SH-SY5Y (cell line): Measurements from ENCODE around the gene MYH2.

Experiments used
- GATA2 ChIP-seq: IDR thresholded peaks from 2 replicates; pipeline ENCODE4 v1.6.1; 2011; ENCODE audit warnings: mild to moderate bottlenecking, low read depth, low read length
- GATA3 ChIP-seq: IDR thresholded peaks from 2 replicates; pipeline ENCODE4 v1.6.1; 2011; ENCODE audit warnings: low read depth, mild to moderate bottlenecking, low read length, moderate library complexity

MYH2 gene

DNA sequence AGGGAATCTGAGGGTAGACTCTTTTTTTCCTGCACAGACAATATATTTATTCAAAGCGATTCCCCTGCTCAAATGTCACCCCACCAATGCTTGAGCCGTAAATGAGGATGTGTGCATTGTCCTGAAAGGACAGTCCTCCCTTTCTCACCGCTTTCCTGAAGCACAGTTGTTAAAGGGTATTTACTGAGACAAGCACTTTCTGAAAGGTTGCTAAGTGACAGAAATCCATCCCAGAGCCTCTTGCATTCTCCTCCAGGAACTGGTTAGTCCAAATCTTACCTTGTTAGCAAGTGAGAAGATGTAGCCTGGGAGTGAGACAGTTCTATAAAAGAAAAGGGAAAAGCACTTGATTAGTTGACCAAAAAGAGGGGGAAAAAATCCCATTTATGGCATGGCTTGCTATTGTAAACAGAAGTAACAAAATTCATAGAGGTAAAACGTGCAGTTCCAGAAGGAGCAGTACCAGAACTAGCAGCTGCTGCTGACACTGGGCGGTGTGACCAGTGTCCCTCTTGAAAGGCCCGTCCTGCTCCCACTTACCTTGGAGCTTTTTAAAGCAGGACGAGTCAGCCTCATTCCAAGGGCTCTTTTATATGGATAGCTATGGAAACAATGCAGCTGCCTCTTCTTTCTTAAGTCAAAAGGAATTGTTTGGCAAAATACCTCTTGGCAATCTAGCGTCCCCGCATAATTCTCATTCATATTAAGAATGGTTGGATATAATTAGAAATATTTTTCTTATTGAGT is at the start of gene MYH2:
Gene MYH2 (minus strand): TSS at position 563 of the 747 bp plus-strand sequence. CDS start 1,738 bp downstream, outside the sequence.
- TF ChIP-seq GATA2 = no peak
- no peak for TF ChIP-seq GATA3

DNA sequence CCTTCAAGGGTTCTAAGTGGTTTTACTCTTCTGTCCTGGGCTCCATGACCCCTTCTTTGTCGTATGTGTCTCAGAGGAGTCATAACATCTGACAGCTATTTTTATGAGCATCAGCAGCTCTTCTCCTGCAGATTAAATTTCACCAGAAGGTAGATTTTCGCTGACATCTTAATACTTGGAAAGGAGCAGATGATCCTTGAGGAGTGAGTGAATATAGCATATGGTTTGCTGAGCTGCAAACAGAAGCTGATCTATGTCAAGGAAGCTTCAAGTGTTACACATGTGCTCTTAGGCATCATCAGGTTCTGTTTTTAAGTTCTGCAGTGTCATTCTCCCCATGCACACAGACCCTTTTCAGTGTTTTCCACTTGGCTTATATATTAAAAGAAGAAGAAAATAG is 49.2 kb upstream of the MYH2 start:
- TF ChIP-seq GATA3 (no peak), GATA2 (no peak)

DNA sequence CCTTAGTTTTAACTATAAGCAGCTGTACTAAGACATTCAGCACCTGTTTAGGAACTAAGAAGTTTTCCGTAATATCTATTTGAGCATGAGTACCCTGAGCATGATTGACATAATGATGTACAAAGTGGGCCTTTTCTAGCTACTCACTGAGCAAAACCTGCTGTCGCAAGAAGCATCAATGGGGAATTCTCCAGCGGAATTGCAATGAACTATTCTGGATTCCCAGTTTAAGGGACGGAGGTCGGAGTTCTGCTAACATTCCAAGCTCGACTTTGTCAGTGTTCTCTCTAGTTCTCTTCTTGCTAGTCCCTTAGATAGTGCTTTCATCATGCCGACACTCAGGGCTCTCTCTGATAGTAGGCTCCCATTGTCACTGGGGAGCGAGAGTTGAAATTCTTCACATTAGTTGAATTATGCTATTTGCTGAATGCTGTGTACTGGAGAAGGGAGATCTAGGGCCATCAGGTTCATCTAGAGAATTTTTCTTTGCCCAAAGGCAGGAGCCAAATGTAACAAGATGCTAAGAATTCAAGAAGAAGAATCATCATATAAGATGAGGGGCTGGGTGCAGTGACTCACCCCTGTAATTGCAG is 40.2 kb upstream of the MYH2 start:
- TF ChIP-seq GATA2 (no peak), GATA3 (no peak)

DNA sequence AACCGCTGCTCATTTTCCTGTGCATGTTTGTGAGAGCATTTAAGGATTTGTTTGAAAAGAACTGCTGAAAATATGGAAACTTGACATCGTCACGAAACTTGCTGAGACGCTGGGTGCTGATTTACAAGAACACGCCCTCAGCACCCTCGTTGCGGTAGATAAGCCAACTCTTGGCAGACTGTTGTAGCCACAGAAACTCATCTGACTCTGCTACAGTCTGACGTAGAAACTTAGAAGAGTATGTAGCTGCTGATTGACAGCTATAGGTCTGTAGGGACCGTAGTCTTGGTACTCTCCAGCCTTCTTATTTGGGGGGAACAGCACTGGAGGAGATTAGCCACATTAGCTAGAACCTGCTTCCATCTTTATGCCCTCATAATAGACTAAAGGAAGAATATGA is 36.1 kb upstream of the MYH2 start:
- TF ChIP-seq GATA3 (no peak), GATA2 (no peak)

DNA sequence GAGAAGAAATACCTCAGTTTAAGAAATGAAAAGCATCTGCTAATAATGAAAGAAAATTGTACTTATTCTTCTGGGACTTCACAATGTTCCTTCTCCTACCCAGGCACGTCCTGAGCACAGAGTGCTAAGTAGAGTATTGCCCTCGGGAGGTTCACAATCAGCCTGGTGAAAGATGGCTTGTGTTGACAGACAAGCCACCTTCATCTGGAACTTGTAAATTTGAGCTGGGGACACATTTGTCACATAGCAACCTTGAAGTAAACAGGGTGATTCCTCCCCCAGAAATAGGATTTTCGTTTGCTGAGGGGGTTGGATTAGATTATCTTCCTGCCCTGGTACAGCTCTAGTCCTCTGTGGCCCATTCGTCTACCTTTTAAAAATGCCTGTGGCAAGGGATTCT is 34.4 kb upstream of the MYH2 start:
- no peak for TF ChIP-seq GATA3
- TF ChIP-seq GATA2 = no peak

DNA sequence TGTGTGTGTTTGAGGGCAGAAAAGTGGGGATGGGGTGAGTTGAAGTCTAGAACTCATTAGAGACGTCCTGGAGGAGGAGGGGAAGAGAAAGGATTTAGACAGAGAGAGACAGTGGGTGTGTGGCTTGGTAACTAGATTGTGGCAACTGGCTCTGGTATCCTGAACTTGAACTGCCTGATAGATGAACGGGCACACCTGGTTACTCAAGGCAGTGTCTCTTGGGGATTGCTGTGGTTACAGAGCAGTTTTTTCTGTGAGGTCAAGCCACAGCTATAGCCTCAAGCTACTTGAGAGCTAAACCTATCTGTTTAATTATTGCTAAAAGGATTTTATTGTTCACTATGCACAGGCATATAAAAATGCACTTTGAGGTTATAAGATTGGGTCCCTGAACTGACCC is 29.8 kb upstream of the MYH2 start:
- no peak for TF ChIP-seq GATA2
- no peak for TF ChIP-seq GATA3

DNA sequence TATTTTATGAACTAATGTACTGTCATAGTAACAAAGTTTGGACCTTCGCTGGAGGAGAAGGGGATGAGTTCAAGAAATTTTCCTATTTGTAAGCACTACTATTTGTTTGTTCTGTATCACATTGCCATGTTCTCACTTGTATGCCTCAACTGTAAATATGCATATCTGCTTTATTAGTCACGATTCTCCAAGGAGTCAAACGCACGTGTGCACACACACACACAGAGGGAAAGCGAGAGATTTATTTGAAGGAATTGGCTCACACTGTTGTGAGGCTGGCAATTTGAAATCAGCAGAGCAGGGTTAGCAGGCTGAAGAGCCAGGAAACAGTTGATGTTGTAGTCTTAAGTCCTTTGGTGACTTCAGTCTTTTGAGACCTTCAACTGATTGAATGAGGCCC is 24.9 kb upstream of the MYH2 start:
- no peak for TF ChIP-seq GATA2
- TF ChIP-seq GATA3 = no peak

DNA sequence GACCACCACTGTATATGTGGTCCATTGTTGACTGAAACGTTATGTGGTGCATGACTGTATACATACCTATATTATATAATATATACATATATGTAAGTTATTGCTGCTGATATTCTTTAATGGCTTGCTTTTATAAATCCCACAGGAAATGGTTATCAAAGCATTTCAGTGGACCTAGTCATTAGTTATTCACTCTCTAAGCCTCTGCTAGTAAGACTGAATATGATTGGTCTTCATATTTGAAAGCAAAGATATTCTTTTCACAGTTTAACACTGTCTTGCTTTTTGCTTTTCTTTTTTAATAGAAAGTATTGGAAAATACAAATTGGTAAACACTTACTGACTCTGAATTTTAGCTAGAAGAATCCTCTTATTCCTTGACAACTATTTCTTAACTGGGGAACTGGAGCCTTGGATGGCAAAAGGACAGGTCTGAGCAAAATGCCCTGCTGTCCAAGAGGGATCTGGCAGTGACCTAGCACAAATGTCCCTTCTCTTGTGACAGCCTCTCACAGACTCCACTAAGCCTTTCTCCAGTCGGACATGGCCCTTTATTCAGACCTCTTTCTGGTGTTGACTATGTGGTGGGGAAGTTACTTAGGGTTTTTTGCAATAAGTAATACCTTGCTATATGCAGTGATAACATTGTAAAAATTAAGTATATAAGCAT is 14.7 kb upstream of the MYH2 start:
- no peak for TF ChIP-seq GATA3
- no peak for TF ChIP-seq GATA2

DNA sequence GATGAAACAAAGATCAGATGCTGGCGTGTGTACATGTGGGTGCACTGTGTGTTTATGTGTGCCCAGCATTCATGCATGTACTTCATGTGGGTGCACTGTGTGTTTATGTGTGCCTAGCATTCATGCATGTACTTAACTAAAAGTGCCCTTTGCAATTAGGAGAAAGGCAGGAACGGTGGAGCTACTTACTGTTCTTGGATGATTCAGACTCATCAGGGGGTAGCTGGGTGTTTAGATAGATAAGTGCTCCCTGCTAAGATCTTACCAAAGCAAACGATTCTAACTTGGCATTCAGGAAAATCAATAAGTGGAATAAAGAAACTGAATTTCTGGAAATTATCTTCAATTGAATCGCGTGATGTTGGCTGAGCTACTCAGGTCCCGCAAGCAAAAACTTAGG is 8.6 kb upstream of the MYH2 start:
- TF ChIP-seq GATA3 = no peak
- no peak for TF ChIP-seq GATA2

DNA sequence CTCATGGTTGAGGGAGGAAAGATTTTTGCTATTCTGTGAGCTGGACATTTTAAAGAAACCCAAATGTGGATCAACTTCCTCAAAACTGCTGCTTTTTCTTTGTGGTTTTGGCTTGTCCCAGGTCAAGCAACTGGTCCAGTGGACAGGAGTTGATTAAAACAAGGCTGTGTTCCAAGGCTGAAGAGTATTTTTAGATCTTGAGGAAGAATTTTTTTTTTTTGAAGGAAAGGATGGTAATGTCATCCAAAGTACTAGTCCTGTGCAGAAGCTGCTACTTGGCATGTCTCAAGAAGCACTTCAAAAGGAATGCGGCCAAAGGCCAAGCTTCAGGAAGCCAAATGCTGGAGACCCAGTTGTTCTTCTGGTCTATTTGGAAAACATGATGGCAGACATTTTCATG is 8.0 kb upstream of the MYH2 start:
- TF ChIP-seq GATA3 (no peak), GATA2 (no peak)

DNA sequence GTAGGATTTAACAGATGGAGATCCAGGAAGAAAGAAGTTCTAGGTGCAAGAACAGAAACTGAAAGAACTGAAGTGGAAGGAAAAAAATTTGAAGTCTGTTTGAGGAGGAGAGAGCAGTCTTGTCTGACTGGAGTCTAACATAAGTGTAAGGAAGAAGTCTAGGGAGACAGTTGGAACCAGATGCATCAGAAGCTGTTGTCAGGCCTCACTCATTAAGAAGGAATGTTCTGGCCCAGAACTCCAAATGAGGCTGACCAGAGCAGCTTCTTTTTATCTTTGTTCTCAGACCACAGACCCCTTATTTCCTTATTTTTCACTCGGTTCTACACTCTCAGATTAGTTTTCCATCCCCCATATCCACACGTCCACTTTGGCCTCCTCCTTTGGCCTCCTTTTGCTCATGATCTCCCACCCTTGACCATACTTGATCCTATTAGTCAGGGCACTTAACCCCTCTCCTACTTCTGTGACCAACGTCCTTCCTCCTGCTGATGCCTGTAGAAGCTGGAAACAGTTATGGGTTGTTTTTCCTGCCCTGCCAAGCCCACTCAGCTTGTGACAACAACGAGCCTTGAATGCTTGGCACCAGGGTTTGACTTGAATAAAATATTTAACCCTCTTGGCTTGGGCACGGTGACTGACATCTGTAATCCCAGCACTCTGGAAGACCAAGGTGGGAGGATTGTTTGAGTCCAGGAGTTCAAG is 7.0 kb upstream of the MYH2 start:
- TF ChIP-seq GATA3 (no peak), GATA2 (no peak)

DNA sequence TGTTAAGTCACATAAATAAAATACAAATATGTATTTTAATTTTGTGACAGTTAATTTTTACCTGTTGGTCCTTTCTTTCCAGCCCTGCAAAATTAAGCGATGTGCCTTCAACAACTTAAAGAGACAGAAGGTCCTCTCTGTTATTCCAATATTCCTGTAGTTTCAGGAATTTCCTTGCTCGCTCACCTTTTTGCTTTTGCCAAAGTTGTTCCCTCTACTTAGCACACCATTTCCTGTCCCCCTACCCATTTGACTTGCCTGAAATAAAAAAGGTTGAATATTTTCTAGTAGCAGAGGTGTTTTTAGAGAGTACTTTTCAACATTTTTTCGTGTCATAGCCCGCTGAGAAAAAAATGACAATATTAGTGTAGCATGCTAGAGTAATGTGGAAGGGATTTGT is 556 bp upstream of the MYH2 start:
- TF ChIP-seq GATA2 (no peak), GATA3 (no peak)

DNA sequence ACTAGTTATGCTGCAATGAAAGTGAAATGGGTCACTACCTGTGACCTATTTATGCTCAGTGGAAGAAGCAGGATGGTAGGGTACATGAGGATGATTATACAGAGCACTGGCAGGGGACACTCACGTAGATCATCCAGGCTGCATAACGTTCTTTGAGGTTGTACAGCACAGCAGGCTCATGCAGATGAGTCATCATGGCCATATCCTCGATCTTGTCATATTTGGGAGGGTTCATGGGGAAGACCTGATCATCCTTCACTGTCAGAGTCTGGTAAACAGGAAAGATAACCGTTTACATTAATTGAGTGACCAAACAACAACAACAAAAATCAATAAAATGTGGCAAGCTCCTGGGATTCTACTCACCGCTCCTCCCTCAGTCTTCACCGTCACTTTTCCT is 2.1 kb downstream of the MYH2 start:
- TF ChIP-seq GATA3 (no peak), GATA2 (no peak)

DNA sequence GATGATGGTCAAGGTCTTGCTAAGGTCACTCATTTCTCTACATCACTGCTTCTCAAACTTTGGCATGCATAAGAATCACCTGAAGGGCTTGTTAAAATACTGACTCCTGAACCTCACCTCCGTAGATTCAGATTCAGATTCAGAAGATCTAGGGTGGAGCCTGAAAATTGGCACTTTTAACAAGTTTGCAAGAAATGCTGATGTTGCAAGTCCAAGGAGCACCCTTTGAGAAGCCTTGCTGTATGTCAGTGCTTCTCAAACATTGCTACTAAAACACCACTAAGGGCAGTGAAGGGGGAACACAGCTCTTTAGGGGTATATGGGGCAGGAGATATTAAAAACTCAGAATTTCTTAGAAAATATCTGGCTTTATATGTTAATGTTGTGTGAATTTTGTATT is 17.4 kb downstream of the MYH2 start:
- TF ChIP-seq GATA2 (no peak), GATA3 (no peak)

DNA sequence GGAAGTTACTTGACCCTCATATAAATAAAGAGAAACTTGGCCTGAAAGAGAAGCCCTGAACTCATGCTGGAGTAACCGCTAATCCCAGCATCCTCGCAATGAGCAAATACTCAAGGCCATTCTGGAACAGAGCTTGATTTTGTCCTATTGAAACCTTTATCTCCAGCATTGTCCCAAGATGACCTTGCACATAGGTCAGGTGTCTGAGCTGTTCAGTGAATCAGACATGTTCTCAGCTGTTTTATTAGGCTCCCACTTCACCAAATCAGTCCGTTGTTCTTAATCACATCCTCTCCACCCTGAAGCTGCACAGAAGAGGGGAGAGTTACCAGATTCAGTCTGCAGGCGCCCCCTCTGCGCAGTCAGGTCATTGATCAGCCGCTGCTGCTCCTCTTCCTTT is 22.0 kb downstream of the MYH2 start:
- TF ChIP-seq GATA3 (no peak), GATA2 (no peak)
